ENCODE results near the gene ACP4. TPM values are rescaled to one million over a fixed set of nuclear protein-coding genes. Genes with fewer than 3 reads are reported as not detected.
A peak's percentile ranks its signal among the peaks of the same experiment; 100 is the strongest.

Gene ACP4
- total and polyA plus RNA-seq, 2 donors (not counting 1 experiment from before 2014, with no cell fraction given) = not detected

- no peaks in the 10 kb centered on the region for H3K36me3 ChIP-seq (replicated peaks in 1 of 2; ENCODE audit: control extremely low read depth in 1 of 2, control insufficient read depth in 1 of 2, extremely low read depth in 1 of 2, insufficient read depth in 2 of 2, low read length in 1 of 2)
- CTCF ChIA-PET = interaction anchor here (1.4 to 3.1 kb wide), 2 partner anchors 34 to 103 kb away, joined by 3 to 13 read pairs; no protein-coding TSS in a partner anchor
- Mint-ChIP-seq H3K27me3 (peaks cover 22% of the 10 kb centered on the region), H3K27ac (peak overlapping the region; percentile 48), H3K4me3 (peak overlapping the region; percentile 93), H3K4me1 (peaks cover 68% of the 10 kb centered on the region), H3K9me3 (ENCODE audit: insufficient read depth) (no peaks in the 10 kb centered on the region)
- H3K27ac ChIP-seq (ENCODE audit: low read length in 2 of 2) = no peak overlapping the region
- 54% methylated on average over 8 of the region's 12 CpGs for WGBS (ENCODE audit: insufficient coverage)
- DNase-seq (peak; percentile 53), ATAC-seq (ENCODE audit: low read depth) (no peak)
- peaks cover 0 to 36% (median 2%) of the 10 kb centered on the region in 4 experiments for H3K27me3 ChIP-seq (replicated peaks in 1 of 4; ENCODE audit: control extremely low read depth in 1 of 4, control insufficient read depth in 3 of 4, insufficient read depth in 4 of 4, low read length in 3 of 4)
- peak overlapping the region; percentile 75 for H3K4me2 ChIP-seq (replicated peaks; ENCODE audit: low read depth, low read length, poor library complexity, severe bottlenecking)
- no peak overlapping the region for H2AFZ ChIP-seq (ENCODE audit: insufficient read depth, low read depth, low read length, poor library complexity, severe bottlenecking)
- peaks cover 0 to 16% (median 0%) of the 10 kb centered on the region in 3 donors for H3K9me3 ChIP-seq (ENCODE audit: control extremely low read depth in 1 of 3, control insufficient read depth in 2 of 3, insufficient read depth in 1 of 3, low read length in 2 of 3)
- POLR2A ChIA-PET = no interaction called here
- H3K79me2 ChIP-seq (ENCODE audit: control insufficient read depth, insufficient read depth, low read length) = no peaks in the 10 kb centered on the region
- intact Hi-C loops (cut with micrococcal nuclease) = loop anchor here (1.0 to 5.0 kb wide), 3 partner anchors 14 to 78 kb away; no protein-coding TSS in a partner anchor
- H4K20me1 ChIP-seq (ENCODE audit: control insufficient read depth, insufficient read depth, low read length, poor library complexity, severe bottlenecking) = no peaks in the 10 kb centered on the region
- peaks cover 45 to 61% of the 10 kb centered on the region in 2 donors for H3K4me1 ChIP-seq (ENCODE audit: control insufficient read depth in 2 of 2, insufficient read depth in 2 of 2, low read length in 2 of 2)
- no peak overlapping the region for H3K9ac ChIP-seq (ENCODE audit: low read length)
- no peak for TF ChIP-seq EZH2 (IDR thresholded peaks at IDR 0.05; ENCODE audit: borderline replicate concordance, insufficient read depth, low read depth, low read length, poor library complexity, severe bottlenecking)
- TF ChIP-seq CTCF (IDR thresholded peaks at IDR 0.05) = no peak
- H3K4me3 ChIP-seq (ENCODE audit: control extremely low read depth in 1 of 5, extremely low read depth in 1 of 5, insufficient read depth in 1 of 5, low read depth in 2 of 5, low read length in 4 of 5) = no peak overlapping the region
Observed at GRCh38 chr19:50818859-50819472, 28.8 kb downstream of the ACP4 start.

- H3K9me3 Mint-ChIP-seq (ENCODE audit: insufficient read depth) = no peaks in the 10 kb centered on the region
- Histone ChIP-seq H3K4me1 (ENCODE audit: control insufficient read depth in 2 of 2, insufficient read depth in 2 of 2, low read length in 2 of 2) (peaks cover 45 to 64% of the 10 kb centered on the region in 2 donors), H3K79me2 (ENCODE audit: control insufficient read depth, insufficient read depth, low read length) (no peaks in the 10 kb centered on the region), H3K9ac (ENCODE audit: low read length) (peak overlapping the region; percentile 45), H2AFZ (ENCODE audit: insufficient read depth, low read depth, low read length, poor library complexity, severe bottlenecking) (no peak overlapping the region), H3K27ac (ENCODE audit: low read length in 2 of 2) (no peak overlapping the region), H3K9me3 (ENCODE audit: control extremely low read depth in 1 of 3, control insufficient read depth in 2 of 3, insufficient read depth in 1 of 3, low read length in 2 of 3) (peaks cover 0 to 16% (median 0%) of the 10 kb centered on the region in 3 donors), H3K4me3 (ENCODE audit: control extremely low read depth in 1 of 5, extremely low read depth in 1 of 5, insufficient read depth in 1 of 5, low read depth in 2 of 5, low read length in 4 of 5) (peak overlapping the region in 2 of 5 experiments; percentile 30 to 49), H3K27me3 (replicated peaks in 1 of 4; ENCODE audit: control extremely low read depth in 1 of 4, control insufficient read depth in 3 of 4, insufficient read depth in 4 of 4, low read length in 3 of 4) (peaks cover 0 to 32% (median under 1%) of the 10 kb centered on the region in 4 experiments), H3K36me3 (replicated peaks in 1 of 2; ENCODE audit: control extremely low read depth in 1 of 2, control insufficient read depth in 1 of 2, extremely low read depth in 1 of 2, insufficient read depth in 2 of 2, low read length in 1 of 2) (no peaks in the 10 kb centered on the region), H4K20me1 (ENCODE audit: control insufficient read depth, insufficient read depth, low read length, poor library complexity, severe bottlenecking) (no peaks in the 10 kb centered on the region), H3K4me2 (replicated peaks; ENCODE audit: low read depth, low read length, poor library complexity, severe bottlenecking) (peak overlapping the region; percentile 75)
- intact Hi-C loops (cut with micrococcal nuclease) = loop anchor here (5.0 kb wide), 1 partner anchor 78 kb away; no protein-coding TSS in a partner anchor
- peaks cover 68% of the 10 kb centered on the region for H3K4me1 Mint-ChIP-seq
- WGBS (ENCODE audit: insufficient coverage) = 23% methylated on average over 3 of the region's 8 CpGs
- peak overlapping the region; percentile 48 for H3K27ac Mint-ChIP-seq
- POLR2A ChIA-PET = interaction anchor here (0.6 kb wide), 1 partner anchor 197 kb away, joined by 4 read pairs; no protein-coding TSS in a partner anchor
- TF ChIP-seq CTCF (IDR thresholded peaks at IDR 0.05) (no peak), EZH2 (IDR thresholded peaks at IDR 0.05; ENCODE audit: borderline replicate concordance, insufficient read depth, low read depth, low read length, poor library complexity, severe bottlenecking) (no peak)
- CTCF ChIA-PET = interaction anchor here (1.4 to 3.1 kb wide), 2 partner anchors 35 to 102 kb away, joined by 3 to 13 read pairs; no protein-coding TSS in a partner anchor
- peaks cover 18% of the 10 kb centered on the region for H3K27me3 Mint-ChIP-seq
- ATAC-seq (ENCODE audit: low read depth) = no peak
- no peak for DNase-seq
- peak overlapping the region; percentile 93 for H3K4me3 Mint-ChIP-seq
Observed at GRCh38 chr19:50819636-50820035, 29.4 kb downstream of the ACP4 start.
